Muscle of back (tissue), 11 donors: Measurements from ENCODE around the gene VSIG10L2. TPM values are rescaled to one million over a fixed set of nuclear protein-coding genes. Genes with fewer than 3 reads are reported as not detected.
"Not testable (repeated sequence)": the region's sequence is repeated elsewhere in the genome, so short reads cannot be mapped to it uniquely, and the experiment has no call there.

Source experiments
- DNase-seq, 3 donors: peaks; one replicate each; pipeline versions ENCODE4 v3.0.0 to v3.0.0-alpha.2; 2013
- polyA plus RNA-seq, 10 donors: library from polyadenylated mRNA; unstranded; fragments of 120-200 nt; gene quantifications; one replicate each; pipeline ENCODE4 v1.2.1, GENCODE V29; 2013; ENCODE audit not compliant: insufficient read length in 10 of 10

The VSIG10L2 gene
- polyA plus RNA-seq, 10 donors, result 0.07 to 0.53 (median 0.17) TPM; not detected in 7

GRCh38 chr11:125960771-125961170 is 14.9 kb downstream of the VSIG10L2 start:
- no peak for DNase-seq

GRCh38 chr11:125967515-125967914 is 21.7 kb downstream of the VSIG10L2 start:
- no peak for DNase-seq

GRCh38 chr11:125968354-125968753 is 22.5 kb downstream of the VSIG10L2 start:
- no peak for DNase-seq

GRCh38 chr11:125971618-125972017 is 25.8 kb downstream of the VSIG10L2 start:
- peak in 1 of 3 donors; percentile 69 for DNase-seq

GRCh38 chr11:125974284-125974683 is 28.4 kb downstream of the VSIG10L2 start:
- no peak for DNase-seq

- DNase-seq, result no peak
These were observed 29.8 kb downstream of the VSIG10L2 start for GRCh38 chr11:125975634-125976033.

GRCh38 chr11:125976156-125976555 is 30.3 kb downstream of the VSIG10L2 start:
- DNase-seq, result no peak

GRCh38 chr11:125977333-125977732 is 31.5 kb downstream of the VSIG10L2 start:
- DNase-seq, result no peak

- no peak for DNase-seq
These were observed 32.4 kb downstream of the VSIG10L2 start for GRCh38 chr11:125978181-125978716.

GRCh38 chr11:125978778-125979407 is 33.0 kb downstream of the VSIG10L2 start:
- DNase-seq, result peak in 2 of 3 donors; percentile 25 to 28

GRCh38 chr11:125979511-125979910 is 33.7 kb downstream of the VSIG10L2 start:
- no peak for DNase-seq

GRCh38 chr11:125980436-125980835 is 34.6 kb downstream of the VSIG10L2 start:
- DNase-seq, result no peak

- DNase-seq, result no peak
These were observed 36.5 kb downstream of the VSIG10L2 start for GRCh38 chr11:125982348-125982730.

- DNase-seq, result not testable (repeated sequence)
These were observed 40.1 kb downstream of the VSIG10L2 start for GRCh38 chr11:125985956-125986355.

GRCh38 chr11:125987066-125987641 is 41.3 kb downstream of the VSIG10L2 start:
- no peak for DNase-seq

- peak; percentile 49 to 69 (median 65) for DNase-seq
These were observed 44.4 kb downstream of the VSIG10L2 start for GRCh38 chr11:125990244-125990643.

GRCh38 chr11:125992893-125993292 is 47.0 kb downstream of the VSIG10L2 start:
- no peak for DNase-seq

GRCh38 chr11:125994509-125994908 is 48.7 kb downstream of the VSIG10L2 start:
- no peak for DNase-seq

- DNase-seq, result no peak
These were observed 49.5 kb downstream of the VSIG10L2 start for GRCh38 chr11:125995313-125995712.

- DNase-seq, result no peak
These were observed 52.4 kb downstream of the VSIG10L2 start for GRCh38 chr11:125998267-125998666.

- DNase-seq, result no peak
These were observed 53.5 kb downstream of the VSIG10L2 start for GRCh38 chr11:125999234-125999880.

- no peak for DNase-seq
These were observed 56.3 kb downstream of the VSIG10L2 start for GRCh38 chr11:126002181-126002580.
